PC-3 (cell line): Measurements from ENCODE around the gene ARHGEF7.

Experiments
- CTCF ChIP-seq: fragments of 300-600 bp; sonication (generic); conservative IDR thresholded peaks from 2 replicates; pipeline ENCODE4 v1.5.1; 2017; ENCODE audit warnings: antibody characterized with exemption, low read depth, mild to moderate bottlenecking, low read length
- EZH2 ChIP-seq: fragments of 300-600 bp; sonication (generic); IDR thresholded peaks from one replicate; pipeline ENCODE4 v1.6.1; 2017; ENCODE audit warnings: antibody characterized with exemption, mild to moderate bottlenecking, low read length; ENCODE audit not compliant: unreplicated experiment

- no peak for TF ChIP-seq CTCF
- TF ChIP-seq EZH2: no peak
Measured at GRCh38 chr13:111095911-111096501, 19.1 kb upstream of the ARHGEF7 start.
